ENCODE data around the gene QPCT.
"Not testable (repeated sequence)": the region's sequence is repeated elsewhere in the genome, so short reads cannot be mapped to it uniquely, and the experiment has no call there.

QPCT gene

DNA sequence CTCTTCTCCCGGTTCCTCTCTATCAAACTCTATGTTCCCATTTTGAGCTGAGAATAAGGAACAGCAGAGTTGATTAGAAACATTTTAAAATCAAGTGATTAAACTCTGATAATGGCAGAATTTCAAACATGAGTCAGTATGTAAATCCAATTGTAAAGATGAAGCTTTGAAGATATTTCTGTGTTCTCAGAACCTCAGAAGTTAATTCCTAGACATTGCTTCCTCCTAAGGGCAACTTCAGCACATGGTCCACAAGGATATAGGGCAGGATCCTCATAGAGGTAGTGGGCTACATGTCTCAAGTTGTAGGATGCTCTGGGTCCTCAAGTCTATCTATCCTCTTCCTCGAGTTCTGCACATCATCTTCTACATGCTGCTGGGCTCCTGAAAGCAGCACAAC, 46.3 kb downstream of the QPCT start:
- no peak for DNase-seq (ENCODE audit: low read depth in 2 of 2)

DNA sequence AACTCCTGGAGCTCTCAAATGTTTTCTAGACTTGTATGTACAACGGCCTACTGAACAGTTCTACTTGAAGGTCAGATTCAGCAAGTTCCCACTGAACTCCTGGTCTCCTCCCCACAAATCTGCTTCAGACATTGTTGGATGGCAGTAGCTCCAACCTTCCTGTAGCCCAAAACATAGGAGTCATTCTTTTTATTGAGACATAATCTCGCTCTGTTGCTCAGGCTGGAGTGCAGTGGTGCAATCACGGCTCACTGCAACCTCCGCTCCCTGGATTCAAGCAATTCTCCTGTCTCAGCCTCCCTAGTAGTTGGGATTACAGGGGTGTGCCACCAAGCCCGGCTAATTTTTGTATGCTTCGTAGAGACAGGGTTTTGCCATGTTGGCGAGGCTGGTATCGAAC, 47.3 kb downstream of the QPCT start:
- no peak for DNase-seq (ENCODE audit: low read depth in 2 of 2)

DNA sequence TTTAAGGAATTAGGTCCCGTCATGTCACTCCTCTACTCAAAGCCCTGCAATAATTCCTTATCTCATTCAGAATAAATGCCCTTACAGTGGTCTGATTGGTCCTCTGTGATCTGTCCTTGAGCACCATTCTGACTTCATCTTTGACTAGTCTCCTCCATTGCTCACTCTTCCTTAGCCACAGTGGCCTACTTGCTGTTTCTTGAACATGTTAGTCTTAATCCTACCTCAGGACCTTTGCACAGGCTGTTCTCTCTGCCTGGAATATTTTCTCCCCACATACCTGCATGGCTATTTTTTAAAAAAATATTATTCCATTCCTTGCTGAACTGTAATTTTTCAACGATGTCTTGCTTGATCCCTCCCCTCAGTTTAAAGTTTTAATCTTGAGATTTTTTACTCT, 48.0 kb downstream of the QPCT start:
- no peak for DNase-seq (ENCODE audit: low read depth in 2 of 2)

DNA sequence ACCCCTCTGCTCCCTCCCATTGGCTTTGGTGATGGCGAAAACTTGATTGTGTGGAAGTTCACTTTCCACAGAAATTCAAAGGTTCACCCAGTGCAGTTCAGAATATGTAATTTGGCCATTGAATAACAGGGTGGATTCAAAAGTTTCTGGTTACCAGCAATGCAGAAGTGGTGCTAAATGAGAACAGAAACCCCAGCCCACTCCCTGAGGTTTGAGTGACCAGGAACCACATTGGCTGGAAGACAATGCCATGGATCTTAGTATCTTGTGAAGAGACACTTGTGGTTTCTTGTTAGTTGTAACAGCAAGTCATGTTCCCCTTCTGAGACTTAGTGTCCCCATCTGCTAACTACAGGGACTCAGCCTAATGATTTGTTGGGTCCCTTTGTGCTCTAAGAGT, 49.8 kb downstream of the QPCT start:
- DNase-seq (ENCODE audit: low read depth in 2 of 2), result no peak

DNA sequence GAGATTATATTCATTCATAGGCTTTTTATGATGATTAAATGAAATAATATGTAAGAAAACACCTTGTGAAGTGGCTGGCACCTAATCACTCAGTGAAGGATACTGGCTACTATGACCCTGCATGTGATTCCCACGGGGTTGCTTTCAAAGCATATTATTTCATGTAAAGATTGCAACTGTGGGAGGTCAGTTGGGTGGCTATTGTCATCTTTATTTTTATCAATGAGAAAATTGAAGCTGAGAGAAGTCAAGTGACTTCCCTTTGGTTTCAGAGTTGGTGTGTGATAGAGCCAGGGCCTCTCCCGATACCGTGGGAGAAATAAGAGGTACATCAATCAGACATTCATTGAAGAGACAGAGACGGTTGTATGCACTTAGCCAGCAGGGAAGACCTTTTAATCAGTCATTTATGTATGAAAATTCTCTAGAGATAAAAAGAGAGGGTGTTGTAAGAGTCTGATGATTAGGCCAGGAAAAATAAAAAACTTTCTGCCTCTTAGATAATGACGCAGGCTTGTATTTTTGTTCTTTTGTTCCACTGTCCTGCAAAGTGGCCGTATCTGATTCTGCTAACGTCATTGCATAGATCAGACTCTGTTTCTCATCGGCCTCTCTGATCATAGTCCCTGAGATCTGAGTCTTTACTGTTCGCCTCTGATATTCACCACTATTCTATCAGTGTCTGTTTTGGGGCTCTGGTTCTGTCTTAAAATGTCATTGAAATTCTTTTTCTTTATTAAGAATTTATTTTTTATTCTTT, 50.5 kb downstream of the QPCT start:
- no peak for DNase-seq (ENCODE audit: low read depth in 2 of 2)

DNA sequence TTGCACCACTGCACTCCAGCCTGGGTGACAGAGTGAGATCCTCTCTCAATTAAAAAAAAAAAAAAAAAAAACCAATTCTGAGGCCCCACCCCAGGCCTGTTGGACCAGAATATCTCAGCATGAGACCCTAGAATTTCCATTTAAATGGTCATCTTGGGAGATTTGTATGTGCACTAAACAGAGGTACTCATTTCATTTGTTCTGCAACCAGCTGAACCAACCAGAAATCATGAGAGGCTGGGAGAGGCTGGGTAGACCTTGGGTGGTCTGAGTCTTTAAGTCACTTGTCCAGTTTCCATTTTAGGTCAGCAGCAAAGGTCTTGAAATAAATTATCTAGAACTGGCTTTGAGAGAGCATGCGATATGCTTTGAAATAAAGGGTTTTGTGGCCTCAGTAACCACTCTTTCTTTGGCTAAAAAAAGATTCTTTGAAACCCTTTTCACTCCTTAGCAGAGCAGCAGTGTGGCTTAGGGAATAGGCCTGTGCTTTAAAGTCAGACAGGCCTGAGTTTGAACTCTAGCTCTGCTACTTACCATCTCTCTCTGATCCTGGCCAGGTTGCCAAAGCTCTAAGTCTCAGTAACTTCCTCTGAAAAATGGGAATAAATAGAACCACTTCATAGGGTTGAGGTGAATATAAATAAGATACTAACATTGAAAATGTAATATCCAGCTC, 52.6 kb downstream of the QPCT start:
- DNase-seq (ENCODE audit: low read depth in 2 of 2), result no peak

DNA sequence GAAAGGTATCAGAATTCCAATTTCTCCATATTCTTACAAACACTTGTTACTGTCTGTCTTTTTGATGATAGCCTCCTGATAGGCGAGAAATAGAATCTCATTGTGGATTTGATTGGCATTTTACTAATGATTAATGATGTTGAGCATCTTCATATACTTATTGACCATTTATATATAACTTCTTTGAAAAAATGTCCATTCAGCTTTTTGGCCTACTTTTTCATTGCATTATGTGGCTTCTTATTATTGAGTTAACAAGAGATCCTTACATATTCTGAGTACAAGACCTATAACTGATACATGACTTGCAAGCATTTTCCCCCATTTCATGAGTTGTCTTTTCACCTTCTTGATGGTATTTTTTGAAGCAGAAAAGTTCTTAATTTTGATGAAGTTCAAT, 54.6 kb downstream of the QPCT start:
- DNase-seq (ENCODE audit: low read depth in 2 of 2), result no peak

DNA sequence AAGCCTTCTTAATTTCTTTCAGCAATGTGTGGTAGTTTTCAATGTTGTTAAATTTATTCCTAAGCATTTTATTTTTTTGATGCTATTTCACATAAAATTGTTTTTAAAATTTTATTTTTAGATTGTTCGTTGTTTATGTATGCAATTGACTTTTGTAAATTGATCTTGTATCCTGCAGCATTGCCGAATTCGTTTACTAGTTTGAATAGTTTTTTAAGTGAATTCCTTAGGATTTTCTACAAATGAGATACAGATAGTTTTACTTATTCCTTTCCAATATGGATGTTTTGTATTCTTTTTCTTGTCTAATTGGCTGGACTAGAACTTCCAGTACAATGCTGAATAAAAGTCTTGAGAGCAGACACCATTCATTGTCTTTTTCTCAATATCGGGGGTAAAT, 55.6 kb downstream of the QPCT start:
- DNase-seq (ENCODE audit: low read depth in 2 of 2), result no peak

DNA sequence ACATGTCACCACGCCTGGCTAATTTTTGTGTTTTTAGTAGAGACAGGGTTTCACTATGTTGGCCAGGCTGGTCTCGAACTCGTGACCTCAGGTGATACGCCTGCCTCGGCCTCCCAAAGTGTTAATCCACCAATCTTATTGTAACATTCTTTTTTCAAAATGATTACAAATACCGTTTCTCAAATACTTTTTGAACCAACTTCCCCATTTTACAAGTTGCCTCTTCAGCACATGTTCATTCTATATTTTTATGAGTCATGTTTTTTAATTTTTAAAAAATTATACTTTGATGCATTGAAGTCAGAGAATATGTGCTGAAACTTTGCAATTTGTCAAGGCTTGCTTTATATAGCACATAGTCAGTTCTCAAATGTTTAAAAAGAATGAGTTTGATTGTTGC, 58.2 kb downstream of the QPCT start:
- DNase-seq (ENCODE audit: low read depth in 2 of 2), result no peak

DNA sequence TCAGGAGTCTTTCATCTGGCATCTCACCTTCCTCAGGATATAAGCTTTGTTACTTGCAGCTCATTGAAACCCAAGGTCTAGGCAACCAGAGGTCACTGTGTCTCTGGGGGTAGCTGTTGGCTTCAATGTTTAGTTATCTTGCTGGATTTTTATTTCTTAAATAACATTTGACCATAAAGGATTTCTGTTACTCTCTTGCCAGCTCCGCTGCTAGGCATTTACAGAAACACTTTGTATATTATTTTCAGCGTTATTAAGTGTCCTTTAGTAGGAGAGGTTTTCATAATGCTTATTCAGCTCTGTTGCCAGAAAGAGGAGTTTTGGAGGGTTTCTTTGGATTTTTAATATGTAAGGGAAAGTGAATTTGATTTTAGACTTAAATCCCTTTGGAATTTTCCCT, 61.4 kb downstream of the QPCT start:
- DNase-seq (ENCODE audit: low read depth in 2 of 2), result no peak

DNA sequence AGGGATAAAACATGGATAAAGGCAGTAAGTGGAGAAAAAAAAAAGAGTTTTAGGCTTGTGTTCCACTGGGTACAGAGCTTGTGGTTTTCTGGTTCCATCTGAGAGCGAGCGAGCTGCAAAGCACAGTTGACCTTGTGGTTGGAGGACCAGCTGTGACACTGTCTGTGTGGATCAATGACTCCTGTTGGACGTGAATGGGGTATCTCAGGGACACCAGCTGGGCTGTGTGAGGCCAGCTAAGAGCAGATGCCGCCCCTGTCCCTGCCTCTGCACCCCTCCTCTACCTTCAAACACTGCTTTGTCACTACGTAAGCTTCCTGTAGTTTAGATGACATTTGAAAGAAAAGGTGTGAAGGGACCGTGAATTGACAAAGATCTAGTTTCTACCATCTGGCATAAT, 67.8 kb downstream of the QPCT start:
- no peak for DNase-seq (ENCODE audit: low read depth in 2 of 2)

DNA sequence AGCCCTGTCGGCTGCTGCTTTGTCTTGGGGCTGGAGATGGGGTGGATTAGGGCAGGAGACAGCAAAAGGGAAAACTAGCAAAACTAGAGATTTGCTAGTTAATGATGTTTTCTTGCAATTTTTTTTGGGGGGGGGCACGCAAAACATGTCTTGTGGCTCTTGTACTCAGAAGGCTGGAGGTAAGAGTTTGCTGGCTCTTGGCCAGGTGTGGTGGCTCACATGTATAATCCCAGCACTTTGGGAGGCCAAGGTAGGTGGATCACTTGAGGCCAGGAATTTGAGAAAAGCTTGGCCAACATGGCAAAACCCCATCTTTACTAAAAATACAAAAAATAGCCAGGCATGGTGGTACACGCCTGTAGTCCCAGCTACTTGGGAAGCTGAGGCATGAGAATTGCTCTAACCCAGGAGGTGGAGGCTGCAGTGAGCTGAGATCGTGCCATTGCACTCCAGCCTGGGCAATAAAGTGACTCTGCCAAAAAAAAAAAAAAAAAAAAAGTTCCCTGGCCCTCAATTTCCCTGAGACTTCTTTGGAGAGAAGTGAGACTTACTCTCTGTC, 69.6 kb downstream of the QPCT start:
- DNase-seq (ENCODE audit: low read depth in 2 of 2), result not testable (repeated sequence)

DNA sequence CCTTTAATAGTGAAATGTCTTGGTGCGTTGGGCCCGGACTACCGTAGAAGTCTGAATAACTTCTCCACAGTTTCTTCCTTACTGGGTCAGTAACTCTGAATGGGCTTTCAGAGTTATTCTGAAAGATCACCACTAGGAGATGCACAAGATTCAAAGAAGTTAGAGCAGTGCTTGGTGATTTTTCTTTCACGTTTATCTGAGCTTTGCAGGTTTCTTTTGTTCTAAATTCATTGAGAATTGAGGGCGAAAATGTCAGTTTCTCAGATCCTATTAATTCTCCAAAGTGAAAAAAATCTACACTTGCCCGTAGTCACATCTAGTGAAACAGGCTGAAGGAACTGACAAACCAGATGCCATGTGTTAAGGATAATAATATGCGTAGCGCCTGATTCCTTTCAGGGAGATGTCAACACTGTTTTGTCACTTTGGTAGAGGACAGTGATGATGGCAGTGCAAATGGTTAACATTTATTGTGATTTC, 70.1 kb downstream of the QPCT start:
- DNase-seq (ENCODE audit: low read depth in 2 of 2), result no peak

DNA sequence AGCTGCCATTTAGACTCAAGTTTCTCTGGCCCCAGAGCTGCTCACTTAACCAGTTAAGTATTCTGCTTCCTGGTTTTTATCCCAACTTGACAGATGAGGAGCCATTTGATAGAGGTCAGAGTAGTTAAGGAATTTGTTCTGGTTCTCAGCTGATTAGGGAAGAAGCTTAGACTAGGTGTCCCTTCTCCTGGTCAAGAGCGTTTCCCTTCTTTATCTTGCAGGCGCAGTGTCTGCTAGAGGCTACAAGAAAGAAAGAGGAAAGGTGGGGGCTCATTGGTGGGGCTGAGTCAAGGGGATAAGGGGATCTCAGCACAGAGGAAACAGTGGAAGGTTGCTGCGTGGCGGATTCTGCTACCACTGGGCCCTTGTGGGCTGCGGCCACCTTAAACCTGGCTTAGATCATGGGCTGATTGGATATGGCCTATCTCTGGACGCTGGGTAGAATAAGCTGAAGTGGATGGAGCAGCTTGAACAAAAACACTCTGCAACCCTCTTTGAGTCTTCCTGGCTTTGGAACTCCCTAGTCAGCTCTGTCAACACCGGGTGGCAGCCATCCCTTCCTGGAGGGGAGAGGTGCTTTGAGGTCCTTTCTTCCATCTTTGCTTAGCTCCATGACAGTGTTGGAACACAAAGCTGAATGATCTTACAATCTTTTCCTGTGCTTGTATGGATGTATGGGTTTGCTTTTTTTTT, 70.8 kb downstream of the QPCT start:
- DNase-seq (ENCODE audit: low read depth in 2 of 2), result no peak

DNA sequence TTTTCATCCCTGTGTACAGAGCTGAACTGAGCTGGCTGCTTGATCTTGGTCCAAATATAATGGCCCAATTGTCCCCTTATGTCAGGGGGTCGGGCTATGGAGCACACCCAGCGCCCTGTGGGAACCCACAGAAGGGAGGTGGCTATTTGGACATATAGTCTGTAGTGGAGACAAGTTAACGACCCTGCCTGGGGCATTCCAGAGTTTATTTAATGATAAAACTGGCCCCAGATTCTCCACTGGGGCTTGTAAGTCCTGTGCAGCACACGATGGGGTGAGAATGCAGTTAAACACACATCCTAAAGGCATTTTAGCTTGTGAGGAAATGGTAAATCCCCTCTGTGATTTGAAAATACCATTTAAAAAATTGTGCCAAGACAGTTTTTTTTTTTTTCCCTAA, 72.9 kb downstream of the QPCT start:
- no peak for DNase-seq (ENCODE audit: low read depth in 2 of 2)

DNA sequence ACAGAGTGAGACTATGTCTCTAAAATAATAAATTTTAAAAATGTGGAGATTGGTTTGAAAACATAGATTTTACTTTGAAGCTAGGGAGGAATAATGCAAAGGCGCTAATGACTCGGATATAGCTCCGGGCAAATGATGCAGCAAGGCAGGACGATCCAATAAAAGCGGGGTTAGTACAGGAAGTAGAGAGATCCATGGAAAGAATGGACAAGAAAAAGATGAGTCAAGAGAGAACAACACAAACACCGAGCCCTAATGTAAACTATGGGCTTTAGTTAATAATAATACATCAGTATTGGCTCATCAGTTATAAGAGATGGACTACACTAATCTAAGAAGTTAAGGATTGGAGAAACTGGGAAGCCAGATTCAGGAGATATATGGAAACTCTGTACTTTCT, 74.5 kb downstream of the QPCT start:
- no peak for DNase-seq (ENCODE audit: low read depth in 2 of 2)

DNA sequence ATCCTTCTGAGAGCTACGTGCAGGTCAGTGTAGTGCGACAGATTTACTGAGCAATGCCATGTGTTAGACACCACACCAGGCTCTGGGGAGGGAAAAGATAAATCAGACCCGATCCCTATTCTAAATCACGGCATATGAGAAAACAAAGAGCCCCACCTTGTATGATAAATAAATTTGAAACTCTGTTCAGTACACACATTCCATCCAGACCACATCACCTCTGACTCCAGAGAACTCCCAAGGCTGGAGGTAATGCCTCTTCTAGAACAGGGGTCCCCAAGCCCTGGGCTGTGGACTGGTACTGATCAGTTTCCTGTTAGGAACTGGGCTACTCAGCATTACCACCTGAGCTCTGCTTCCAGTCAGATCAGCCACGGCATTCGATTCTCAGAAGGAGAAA, 77.3 kb downstream of the QPCT start:
- DNase-seq (ENCODE audit: low read depth in 2 of 2), result no peak

DNA sequence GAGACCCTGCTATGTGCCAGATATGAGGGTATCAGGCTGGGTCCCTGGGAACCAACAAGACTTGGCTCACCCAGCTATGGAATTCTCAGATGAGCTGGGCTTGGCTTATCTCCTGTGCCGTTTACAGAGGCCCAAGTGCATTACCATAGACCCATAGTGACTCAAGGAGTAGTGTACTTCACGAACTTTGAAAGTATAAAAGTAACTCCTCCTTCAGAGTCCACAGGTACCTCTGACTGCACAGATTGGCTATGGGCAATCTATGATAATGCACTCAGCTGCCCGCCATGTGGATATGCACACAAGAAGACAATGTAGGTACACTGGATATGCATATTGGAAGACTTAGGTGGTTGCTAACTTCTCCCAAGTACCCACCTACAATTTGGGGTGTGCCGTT, 78.4 kb downstream of the QPCT start:
- DNase-seq (ENCODE audit: low read depth in 2 of 2), result no peak

All from stimulated activated CD8-positive, alpha-beta memory T cell treated with anti-CD3 and anti-CD28 coated beads, Interleukin-2, amount 100 ng/mL, for 48 hours (primary cell).